ENCODE data around the gene BRICD5. TPM values are rescaled to one million over a fixed set of nuclear protein-coding genes. Genes with fewer than 3 reads are reported as not detected.

The BRICD5 gene
- total and polyA plus RNA-seq, 2 experiments from 2014 or later: 6.2 to 9.9 TPM

- no peaks in the 10 kb centered on the region for H3K9me3 ChIP-seq (ENCODE audit: low read depth)
- no peak overlapping the region for H3K27ac ChIP-seq
- no peak overlapping the region for H2AFZ ChIP-seq
- H3K4me3 ChIP-seq: no peak overlapping the region
- no peak for DNase-seq (ENCODE audit: low spot score)
- TF ChIP-seq, protein P1, sequence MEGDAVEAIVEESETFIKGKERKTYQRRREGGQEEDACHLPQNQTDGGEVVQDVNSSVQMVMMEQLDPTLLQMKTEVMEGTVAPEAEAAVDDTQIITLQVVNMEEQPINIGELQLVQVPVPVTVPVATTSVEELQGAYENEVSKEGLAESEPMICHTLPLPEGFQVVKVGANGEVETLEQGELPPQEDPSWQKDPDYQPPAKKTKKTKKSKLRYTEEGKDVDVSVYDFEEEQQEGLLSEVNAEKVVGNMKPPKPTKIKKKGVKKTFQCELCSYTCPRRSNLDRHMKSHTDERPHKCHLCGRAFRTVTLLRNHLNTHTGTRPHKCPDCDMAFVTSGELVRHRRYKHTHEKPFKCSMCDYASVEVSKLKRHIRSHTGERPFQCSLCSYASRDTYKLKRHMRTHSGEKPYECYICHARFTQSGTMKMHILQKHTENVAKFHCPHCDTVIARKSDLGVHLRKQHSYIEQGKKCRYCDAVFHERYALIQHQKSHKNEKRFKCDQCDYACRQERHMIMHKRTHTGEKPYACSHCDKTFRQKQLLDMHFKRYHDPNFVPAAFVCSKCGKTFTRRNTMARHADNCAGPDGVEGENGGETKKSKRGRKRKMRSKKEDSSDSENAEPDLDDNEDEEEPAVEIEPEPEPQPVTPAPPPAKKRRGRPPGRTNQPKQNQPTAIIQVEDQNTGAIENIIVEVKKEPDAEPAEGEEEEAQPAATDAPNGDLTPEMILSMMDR (IDR thresholded peaks at IDR 0.05; ENCODE audit: poor library complexity): no peak
- no peak for TF ChIP-seq EZH2phosphoT487 (IDR thresholded peaks at IDR 0.05; ENCODE audit: low read depth, severe bottlenecking, unreplicated experiment)
- no peak for TF ChIP-seq EZH2 (IDR thresholded peaks at IDR 0.05; ENCODE audit: borderline replicate concordance)
- H3K4me1 ChIP-seq (ENCODE audit: insufficient read depth): peaks cover 6% of the 10 kb centered on the region
- WGBS (ENCODE audit: low lambda C conversion rate, missing lambda C conversion rate): 98% methylated on average over 12 of the region's 12 CpGs
- no peaks in the 10 kb centered on the region for H3K36me3 ChIP-seq (replicated peaks; ENCODE audit: insufficient read depth, low read depth)
- no peaks in the 10 kb centered on the region for H3K9me2 ChIP-seq (replicated peaks; ENCODE audit: insufficient read depth)
- peaks cover 34% of the 10 kb centered on the region for H3K79me2 ChIP-seq
- no peak overlapping the region for H3K4me2 ChIP-seq
- H4K20me1 ChIP-seq (ENCODE audit: insufficient read depth, poor library complexity, severe bottlenecking): peaks cover 8% of the 10 kb centered on the region
- H3K27me3 ChIP-seq: no peaks in the 10 kb centered on the region
These were observed 46.0 kb upstream of the BRICD5 start for GRCh38 chr16:2256531-2257140.

DNA sequence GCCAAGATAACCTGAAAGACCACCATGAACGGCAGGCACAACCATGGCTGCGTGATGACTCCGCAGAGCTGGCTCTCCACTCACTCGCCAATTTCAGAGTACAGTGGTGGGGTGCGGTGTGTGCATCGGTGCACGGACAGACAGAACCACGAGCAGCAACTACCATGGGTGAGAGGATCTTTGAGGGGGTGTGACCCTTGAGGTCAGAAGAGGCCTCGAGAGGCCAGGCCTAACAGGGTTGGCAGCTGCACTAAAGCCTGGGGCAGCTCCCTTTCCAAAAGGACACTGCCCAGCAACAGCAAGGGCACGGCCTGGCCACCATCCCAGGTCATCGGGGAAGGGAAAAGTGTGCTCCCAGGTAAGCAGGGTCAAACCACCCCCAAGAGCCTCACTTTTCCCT lies 42.6 kb upstream of the BRICD5 start:
- H2AFZ ChIP-seq: no peak overlapping the region
- H3K4me1 ChIP-seq (ENCODE audit: insufficient read depth): peaks cover 14% of the 10 kb centered on the region
- WGBS (ENCODE audit: low lambda C conversion rate, missing lambda C conversion rate): 92% methylated on average over 11 of the region's 11 CpGs
- no peaks in the 10 kb centered on the region for H3K9me2 ChIP-seq (replicated peaks; ENCODE audit: insufficient read depth)
- no peaks in the 10 kb centered on the region for H4K20me1 ChIP-seq (ENCODE audit: insufficient read depth, poor library complexity, severe bottlenecking)
- no peak for DNase-seq (ENCODE audit: low spot score)
- H3K9me3 ChIP-seq (ENCODE audit: low read depth): no peaks in the 10 kb centered on the region
- TF ChIP-seq, protein P1 (IDR thresholded peaks at IDR 0.05; ENCODE audit: poor library complexity): no peak
- TF ChIP-seq EZH2 (IDR thresholded peaks at IDR 0.05; ENCODE audit: borderline replicate concordance): no peak
- TF ChIP-seq EZH2phosphoT487 (IDR thresholded peaks at IDR 0.05; ENCODE audit: low read depth, severe bottlenecking, unreplicated experiment): no peak
- H3K4me3 ChIP-seq: no peak overlapping the region
- H3K27ac ChIP-seq: no peak overlapping the region
- H3K4me2 ChIP-seq: no peak overlapping the region
- H3K27me3 ChIP-seq: no peaks in the 10 kb centered on the region
- H3K36me3 ChIP-seq (replicated peaks; ENCODE audit: insufficient read depth, low read depth): no peaks in the 10 kb centered on the region
- peaks cover 38% of the 10 kb centered on the region for H3K79me2 ChIP-seq

GRCh38 chr16:2252806-2253148 lies 42.1 kb upstream of the BRICD5 start:
- DNase-seq (ENCODE audit: low spot score): no peak
- Histone ChIP-seq H3K27ac (peak overlapping the region; percentile 91), H3K4me3 (no peak overlapping the region), H3K36me3 (replicated peaks; ENCODE audit: insufficient read depth, low read depth) (no peaks in the 10 kb centered on the region), H3K9me2 (replicated peaks; ENCODE audit: insufficient read depth) (no peaks in the 10 kb centered on the region), H2AFZ (no peak overlapping the region), H3K27me3 (no peaks in the 10 kb centered on the region), H3K9me3 (ENCODE audit: low read depth) (no peaks in the 10 kb centered on the region), H3K79me2 (peaks cover 37% of the 10 kb centered on the region), H3K4me1 (ENCODE audit: insufficient read depth) (peaks cover 14% of the 10 kb centered on the region), H4K20me1 (ENCODE audit: insufficient read depth, poor library complexity, severe bottlenecking) (no peaks in the 10 kb centered on the region), H3K4me2 (no peak overlapping the region)
- WGBS (ENCODE audit: low lambda C conversion rate, missing lambda C conversion rate): 92% methylated on average over 7 of the region's 7 CpGs
- TF ChIP-seq, protein P1 (IDR thresholded peaks at IDR 0.05; ENCODE audit: poor library complexity): no peak
